Measurements from ENCODE around the gene MAD1L1.

DNA sequence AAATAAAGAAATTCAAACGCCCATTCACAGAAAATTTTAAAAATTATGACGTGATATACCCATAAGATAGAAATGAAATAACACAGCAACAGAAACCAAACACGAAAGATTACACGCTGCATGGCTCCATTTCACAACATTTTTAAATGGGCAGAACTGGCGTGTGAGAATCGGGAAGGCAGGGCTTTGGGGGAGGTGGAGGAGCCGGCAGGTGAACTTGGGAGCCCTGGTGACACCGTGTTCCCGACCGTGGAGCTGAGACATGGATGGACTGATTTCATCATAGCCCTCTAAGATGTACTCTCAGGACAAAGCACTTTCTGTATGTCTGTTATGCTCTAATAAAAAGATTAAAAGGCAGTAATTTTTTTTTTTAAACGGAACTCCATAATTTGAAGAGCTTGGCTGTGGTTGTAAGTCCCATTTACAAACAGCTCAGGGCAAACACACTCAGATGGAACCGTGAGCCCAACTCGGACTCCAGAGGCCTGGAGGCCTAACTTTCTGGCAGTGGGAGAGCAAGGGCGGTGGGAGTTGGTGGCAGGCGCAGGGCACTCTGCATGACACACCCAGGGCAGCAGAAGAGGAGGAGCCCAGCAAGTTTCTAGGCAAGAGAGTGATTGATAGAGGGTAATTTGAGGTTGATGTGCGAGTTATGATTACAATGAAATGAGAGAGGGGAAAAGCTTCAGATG is 203.4 kb downstream of the MAD1L1 start:
- TF ChIP-seq, protein P1, sequence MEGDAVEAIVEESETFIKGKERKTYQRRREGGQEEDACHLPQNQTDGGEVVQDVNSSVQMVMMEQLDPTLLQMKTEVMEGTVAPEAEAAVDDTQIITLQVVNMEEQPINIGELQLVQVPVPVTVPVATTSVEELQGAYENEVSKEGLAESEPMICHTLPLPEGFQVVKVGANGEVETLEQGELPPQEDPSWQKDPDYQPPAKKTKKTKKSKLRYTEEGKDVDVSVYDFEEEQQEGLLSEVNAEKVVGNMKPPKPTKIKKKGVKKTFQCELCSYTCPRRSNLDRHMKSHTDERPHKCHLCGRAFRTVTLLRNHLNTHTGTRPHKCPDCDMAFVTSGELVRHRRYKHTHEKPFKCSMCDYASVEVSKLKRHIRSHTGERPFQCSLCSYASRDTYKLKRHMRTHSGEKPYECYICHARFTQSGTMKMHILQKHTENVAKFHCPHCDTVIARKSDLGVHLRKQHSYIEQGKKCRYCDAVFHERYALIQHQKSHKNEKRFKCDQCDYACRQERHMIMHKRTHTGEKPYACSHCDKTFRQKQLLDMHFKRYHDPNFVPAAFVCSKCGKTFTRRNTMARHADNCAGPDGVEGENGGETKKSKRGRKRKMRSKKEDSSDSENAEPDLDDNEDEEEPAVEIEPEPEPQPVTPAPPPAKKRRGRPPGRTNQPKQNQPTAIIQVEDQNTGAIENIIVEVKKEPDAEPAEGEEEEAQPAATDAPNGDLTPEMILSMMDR (IDR thresholded peaks at IDR 0.05; ENCODE audit: insufficient read depth, low read length, poor library complexity, severe bottlenecking) = no peak
- TF ChIP-seq EZH2phosphoT487 (conservative IDR thresholded peaks at IDR 0.05; ENCODE audit: low read length) = no peak
